ENCODE measurements around the gene EVA1C. TPM values are rescaled to one million over a fixed set of nuclear protein-coding genes. Genes with fewer than 3 reads are reported as not detected.

Gene EVA1C
- total and polyA plus RNA-seq, 2 experiments from 2014 or later = 4.6 to 6.9 TPM

- Mint-ChIP-seq H3K27me3 (ENCODE audit: insufficient read depth, low read depth, poor library complexity) (peaks cover 3% of the 10 kb centered on the region), H3K9me3 (peaks cover 23% of the 10 kb centered on the region), H3K36me3 (ENCODE audit: low read depth) (peaks cover 14% of the 10 kb centered on the region), H3K4me1 (peaks cover 13% of the 10 kb centered on the region), H3K4me3 (no peak overlapping the region), H3K27ac (no peak overlapping the region)
- Histone ChIP-seq H3K4me3 (no peak overlapping the region), H3K27me3 (ENCODE audit: insufficient read depth) (no peaks in the 10 kb centered on the region), H3K4me2 (no peak overlapping the region), H3K4me1 (ENCODE audit: insufficient read depth) (peaks cover 13% of the 10 kb centered on the region), H3K27ac (ENCODE audit: low read depth) (no peak overlapping the region), H4K20me1 (replicated peaks; ENCODE audit: insufficient read depth) (no peaks in the 10 kb centered on the region), H2AFZ (no peak overlapping the region), H3F3A (replicated peaks; ENCODE audit: low read depth) (no peaks in the 10 kb centered on the region), H3K79me2 (replicated peaks; ENCODE audit: insufficient read depth) (no peaks in the 10 kb centered on the region), H3K9me2 (ENCODE audit: insufficient read depth) (no peaks in the 10 kb centered on the region), H3K36me3 (ENCODE audit: insufficient read depth) (no peaks in the 10 kb centered on the region)
- TF ChIP-seq JUNB (IDR thresholded peaks at IDR 0.05; ENCODE audit: unreplicated experiment) = no peak
- peak; percentile 47 to 52 for TF ChIP-seq CTCF (conservative IDR thresholded peaks at IDR 0.05; ENCODE audit: low read depth in 2 of 2)
- DNase-seq (ENCODE audit: low spot score) (no peak), ATAC-seq (peak; percentile 55; the same call in 1 of the 3 replicates)
Measured at GRCh38 chr21:32425628-32426027, 13.1 kb downstream of the EVA1C start.

- Mint-ChIP-seq H3K27ac (no peak overlapping the region; the same call in 1 of the 2 replicates), H3K4me1 (peaks cover 13% of the 10 kb centered on the region), H3K36me3 (ENCODE audit: low read depth) (peaks cover 16% of the 10 kb centered on the region), H3K4me3 (no peak overlapping the region), H3K9me3 (peaks cover 27% of the 10 kb centered on the region), H3K27me3 (ENCODE audit: insufficient read depth, low read depth, poor library complexity) (peaks cover 3% of the 10 kb centered on the region)
- Histone ChIP-seq H3K4me1 (ENCODE audit: insufficient read depth) (peaks cover 13% of the 10 kb centered on the region), H3K4me2 (no peak overlapping the region), H3F3A (replicated peaks; ENCODE audit: low read depth) (no peaks in the 10 kb centered on the region), H3K27ac (ENCODE audit: low read depth) (no peak overlapping the region), H3K9me2 (ENCODE audit: insufficient read depth) (no peaks in the 10 kb centered on the region), H3K36me3 (ENCODE audit: insufficient read depth) (no peaks in the 10 kb centered on the region), H3K27me3 (ENCODE audit: insufficient read depth) (no peaks in the 10 kb centered on the region), H2AFZ (no peak overlapping the region), H3K79me2 (replicated peaks; ENCODE audit: insufficient read depth) (no peaks in the 10 kb centered on the region), H4K20me1 (replicated peaks; ENCODE audit: insufficient read depth) (no peaks in the 10 kb centered on the region), H3K4me3 (no peak overlapping the region)
- no peak for ATAC-seq
- DNase-seq (ENCODE audit: low spot score) = no peak
- no peak for TF ChIP-seq CREB1 (CRISPR knock-in tag; IDR thresholded peaks at IDR 0.05; ENCODE audit: low read depth)
- TF ChIP-seq STAT1 (IDR thresholded peaks at IDR 0.05; ENCODE audit: unreplicated experiment) = no peak
- TF ChIP-seq ZNF114 (CRISPR knock-in tag; IDR thresholded peaks at IDR 0.05) = no peak
- TF ChIP-seq POLR2AphosphoS5 (IDR thresholded peaks at IDR 0.05; ENCODE audit: low read depth) = no peak
- no peak for TF ChIP-seq ZNF462 (CRISPR knock-in tag; IDR thresholded peaks at IDR 0.05)
- TF ChIP-seq, protein P1, sequence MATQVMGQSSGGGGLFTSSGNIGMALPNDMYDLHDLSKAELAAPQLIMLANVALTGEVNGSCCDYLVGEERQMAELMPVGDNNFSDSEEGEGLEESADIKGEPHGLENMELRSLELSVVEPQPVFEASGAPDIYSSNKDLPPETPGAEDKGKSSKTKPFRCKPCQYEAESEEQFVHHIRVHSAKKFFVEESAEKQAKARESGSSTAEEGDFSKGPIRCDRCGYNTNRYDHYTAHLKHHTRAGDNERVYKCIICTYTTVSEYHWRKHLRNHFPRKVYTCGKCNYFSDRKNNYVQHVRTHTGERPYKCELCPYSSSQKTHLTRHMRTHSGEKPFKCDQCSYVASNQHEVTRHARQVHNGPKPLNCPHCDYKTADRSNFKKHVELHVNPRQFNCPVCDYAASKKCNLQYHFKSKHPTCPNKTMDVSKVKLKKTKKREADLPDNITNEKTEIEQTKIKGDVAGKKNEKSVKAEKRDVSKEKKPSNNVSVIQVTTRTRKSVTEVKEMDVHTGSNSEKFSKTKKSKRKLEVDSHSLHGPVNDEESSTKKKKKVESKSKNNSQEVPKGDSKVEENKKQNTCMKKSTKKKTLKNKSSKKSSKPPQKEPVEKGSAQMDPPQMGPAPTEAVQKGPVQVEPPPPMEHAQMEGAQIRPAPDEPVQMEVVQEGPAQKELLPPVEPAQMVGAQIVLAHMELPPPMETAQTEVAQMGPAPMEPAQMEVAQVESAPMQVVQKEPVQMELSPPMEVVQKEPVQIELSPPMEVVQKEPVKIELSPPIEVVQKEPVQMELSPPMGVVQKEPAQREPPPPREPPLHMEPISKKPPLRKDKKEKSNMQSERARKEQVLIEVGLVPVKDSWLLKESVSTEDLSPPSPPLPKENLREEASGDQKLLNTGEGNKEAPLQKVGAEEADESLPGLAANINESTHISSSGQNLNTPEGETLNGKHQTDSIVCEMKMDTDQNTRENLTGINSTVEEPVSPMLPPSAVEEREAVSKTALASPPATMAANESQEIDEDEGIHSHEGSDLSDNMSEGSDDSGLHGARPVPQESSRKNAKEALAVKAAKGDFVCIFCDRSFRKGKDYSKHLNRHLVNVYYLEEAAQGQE (IDR thresholded peaks at IDR 0.05; ENCODE audit: unreplicated experiment) = no peak
- no peak for TF ChIP-seq NANOG (IDR thresholded peaks at IDR 0.05; ENCODE audit: borderline replicate concordance)
- TF ChIP-seq ZNF331 (CRISPR knock-in tag; IDR thresholded peaks at IDR 0.05; ENCODE audit: low read depth) = no peak
- no peak for TF ChIP-seq EZH2phosphoT487 (IDR thresholded peaks at IDR 0.05; ENCODE audit: unreplicated experiment)
- TF ChIP-seq EZH2 (IDR thresholded peaks at IDR 0.05; ENCODE audit: low read depth, unreplicated experiment) = no peak
Measured at GRCh38 chr21:32426066-32426465, 13.6 kb downstream of the EVA1C start.
